H1 (cell line): Measurements from ENCODE around the gene C5orf46. TPM values are rescaled to one million over a fixed set of nuclear protein-coding genes. Genes with fewer than 3 reads are reported as not detected.

Experiments
- CTCF ChIA-PET: fragments of 300-600 bp; sonication (Branson Sonifier 250); formaldehyde crosslinking; loops from one replicate; lab custom pipeline; 2021; ENCODE audit not compliant: partially characterized antibody; lab: Charles Lee
- POLR2A ChIA-PET: fragments of 300-600 bp; sonication (Branson Sonifier 250); formaldehyde crosslinking; loops from one replicate; lab custom pipeline; 2021; ENCODE audit warnings: inconsistent platforms; ENCODE audit not compliant: partially characterized antibody; lab: Charles Lee
- DNase-seq, 2 experiments: peaks; one replicate each; pipeline versions ENCODE4 v3.0.0 to v3.0.0-alpha.2; 2010 to 2022; ENCODE audit warnings: low spot score in 2 of 2, low read depth in 1 of 2, mixed read lengths in 1 of 2
- FAIRE-seq: peaks from 2 replicates; lab custom pipeline; 2011; peaks lifted over from hg19 to GRCh38; lab: Jason Lieb, UNC
- H2AFZ ChIP-seq: 2 replicates; pipeline ENCODE4 v1.8.1; 2012; ENCODE audit warnings: low read length, inconsistent platforms
- H2AK5ac ChIP-seq: 2 replicates; pipeline ENCODE4 v1.6.1; 2013; ENCODE audit warnings: low read depth, low read length
- H2BK120ac ChIP-seq: replicated peaks from 2 replicates; pipeline ENCODE3; 2013; ENCODE audit warnings: low read depth, low read length, inconsistent platforms
- H2BK12ac ChIP-seq: 2 replicates; pipeline ENCODE4 v1.6.1; 2013; ENCODE audit warnings: low read depth, low read length
- H2BK15ac ChIP-seq: 2 replicates; pipeline ENCODE4 v1.6.1; 2013; ENCODE audit warnings: low read length
- H2BK20ac ChIP-seq: 2 replicates; pipeline ENCODE4 v1.6.1; 2013; ENCODE audit warnings: low read length
- H2BK5ac ChIP-seq: 2 replicates; pipeline ENCODE4 v1.6.1; 2013; ENCODE audit warnings: low read depth, low read length
- H3K14ac ChIP-seq: 2 replicates; pipeline ENCODE4 v1.6.1; 2013; ENCODE audit warnings: inconsistent platforms; ENCODE audit not compliant: insufficient read length
- H3K18ac ChIP-seq: 2 replicates; pipeline ENCODE4 v1.6.1; 2013; ENCODE audit warnings: low read length; ENCODE audit errors: extremely low read depth
- H3K23ac ChIP-seq: 2 replicates; pipeline ENCODE4 v1.6.1; 2013; ENCODE audit warnings: inconsistent platforms; ENCODE audit not compliant: insufficient read length
- H3K23me2 ChIP-seq: 2 replicates; pipeline ENCODE4 v1.6.1; 2013; ENCODE audit warnings: low read depth, low read length
- H3K27ac ChIP-seq: 2 replicates; pipeline ENCODE4 v1.6.1; 2011; ENCODE audit warnings: low read depth, low read length, inconsistent platforms
- H3K27me3 ChIP-seq, 4 experiments: replicated peaks in 1 of 4; 1 replicate in 1 of 4; 2 replicates in 3 of 4; pipeline versions ENCODE4 v1.6.1 to v1.8.1; 2011 to 2013; ENCODE audit warnings: low read length in 3 of 4, mild to moderate bottlenecking in 3 of 4, inconsistent platforms in 2 of 4, mixed read lengths in 2 of 4, moderate library complexity in 1 of 4; ENCODE audit not compliant: control insufficient read depth in 3 of 4, insufficient read depth in 3 of 4; ENCODE audit errors: extremely low read depth in 1 of 4
- H3K36me3 ChIP-seq, 4 experiments: 2 replicates each; pipeline versions ENCODE4 v1.6.1 to v1.8.1; 2011 to 2013; ENCODE audit warnings: mild to moderate bottlenecking in 4 of 4, low read length in 3 of 4, moderate library complexity in 2 of 4, control low read depth in 1 of 4, inconsistent platforms in 1 of 4; ENCODE audit not compliant: insufficient read depth in 4 of 4, control insufficient read depth in 2 of 4
- H3K4ac ChIP-seq: replicated peaks from 2 replicates; pipeline ENCODE3; 2013; ENCODE audit warnings: low read length, low read depth, mixed read lengths, inconsistent platforms; ENCODE audit not compliant: insufficient read length
- H3K4me1 ChIP-seq, 4 experiments: replicated peaks in 1 of 4; 1 replicate in 1 of 4; 2 replicates in 3 of 4; pipeline versions ENCODE4 v1.6.1 to v1.8.1; 2011 to 2013; ENCODE audit warnings: low read length in 3 of 4, inconsistent platforms in 2 of 4, mixed read lengths in 1 of 4; ENCODE audit not compliant: insufficient read depth in 4 of 4, control insufficient read depth in 3 of 4
- H3K4me2 ChIP-seq, 2 experiments: 2 replicates each; pipeline versions ENCODE4 v1.6.1 to v1.8.1; 2011 to 2013; ENCODE audit warnings: low read depth in 2 of 2, low read length in 2 of 2, control low read depth in 1 of 2, inconsistent platforms in 1 of 2, mild to moderate bottlenecking in 1 of 2; ENCODE audit not compliant: insufficient read depth in 1 of 2
- H3K4me3 ChIP-seq, 4 experiments: fragments of 200-600, 300-600 bp in 1 of 4; sonication (generic), shearing (Covaris generic), sonication (Bioruptor Twin) in 1 of 4; 2 replicates each; pipeline versions ENCODE4 v1.5.1 to v1.8.1; 2011 to 2016; ENCODE audit warnings: low read length in 4 of 4, low read depth in 3 of 4, control low read depth in 2 of 4, inconsistent platforms in 2 of 4, mild to moderate bottlenecking in 2 of 4, mixed read lengths in 1 of 4, moderate library complexity in 1 of 4; ENCODE audit not compliant: insufficient read depth in 2 of 4; ENCODE audit errors: extremely low read depth in 1 of 4
- H3K56ac ChIP-seq: replicated peaks from 2 replicates; pipeline ENCODE3; 2013; ENCODE audit warnings: low read depth, mild to moderate bottlenecking, mixed read lengths, low read length, inconsistent platforms; ENCODE audit not compliant: insufficient read length
- H3K79me1 ChIP-seq: 2 replicates; pipeline ENCODE4 v1.6.1; 2013; ENCODE audit warnings: low read depth, low read length, control low read depth
- H3K79me2 ChIP-seq, 2 experiments: 2 replicates each; pipeline versions ENCODE4 v1.6.1 to v1.8.1; 2012 to 2013; ENCODE audit warnings: low read length in 2 of 2, mild to moderate bottlenecking in 2 of 2, inconsistent platforms in 1 of 2; ENCODE audit not compliant: insufficient read depth in 2 of 2, control insufficient read depth in 1 of 2
- H3K9ac ChIP-seq, 4 experiments: replicated peaks in 1 of 4; 1 replicate in 1 of 4; 2 replicates in 3 of 4; pipeline versions ENCODE4 v1.6.1 to v1.8.1; 2011 to 2013; ENCODE audit warnings: low read depth in 3 of 4, low read length in 3 of 4, control low read depth in 2 of 4, mild to moderate bottlenecking in 2 of 4, moderate library complexity in 2 of 4, inconsistent platforms in 1 of 4; ENCODE audit errors: extremely low read depth in 1 of 4
- H3K9me3 ChIP-seq, 2 experiments: 2 replicates each; pipeline versions ENCODE4 v1.6.1 to v1.8.1; 2012 to 2013; ENCODE audit warnings: mild to moderate bottlenecking in 2 of 2, moderate library complexity in 2 of 2, control low read depth in 1 of 2, inconsistent platforms in 1 of 2, low read depth in 1 of 2, low read length in 1 of 2, mixed read lengths in 1 of 2; ENCODE audit not compliant: insufficient read depth in 2 of 2
- H4K20me1 ChIP-seq, 2 experiments: replicated peaks in 1 of 2; 2 replicates each; pipeline versions ENCODE3 to v1.8.1; 2011 to 2013; ENCODE audit warnings: inconsistent platforms in 2 of 2, low read length in 2 of 2, mild to moderate bottlenecking in 1 of 2; ENCODE audit not compliant: insufficient read depth in 2 of 2, control insufficient read depth in 1 of 2
- H4K5ac ChIP-seq: 2 replicates; pipeline ENCODE4 v1.6.1; 2013; ENCODE audit warnings: low read length, low read depth, mixed read lengths, inconsistent platforms; ENCODE audit not compliant: insufficient read length
- H4K8ac ChIP-seq: 2 replicates; pipeline ENCODE4 v1.8.0; 2013; ENCODE audit warnings: mild to moderate bottlenecking, moderate library complexity, low read length, inconsistent platforms; ENCODE audit not compliant: insufficient read depth; ENCODE audit errors: extremely low read depth
- H4K91ac ChIP-seq: replicated peaks from 2 replicates; pipeline ENCODE3; 2013; ENCODE audit warnings: low read length, mixed read lengths, inconsistent platforms; ENCODE audit not compliant: insufficient read length
- GABPA ChIP-seq: IDR thresholded peaks from 2 replicates; pipeline ENCODE4 v1.6.1; 2011; ENCODE audit warnings: mild to moderate bottlenecking, low read length, moderate library complexity, borderline replicate concordance; ENCODE audit not compliant: insufficient read depth
- WGBS, 2 experiments: shearing (Covaris generic) in 1 of 2; methylation state at CpG; one replicate each; pipeline versions ENCODE4 v1.1.6 to v1.1.7; 2013 to 2015; ENCODE audit warnings: low lambda C conversion rate in 2 of 2, mixed read lengths in 2 of 2, inconsistent platforms in 1 of 2, low coverage in 1 of 2, missing lambda C conversion rate in 1 of 2; ENCODE audit not compliant: insufficient replicate concordance in 2 of 2, insufficient coverage in 1 of 2, insufficient read length in 1 of 2; ENCODE audit errors: extremely low coverage in 1 of 2, missing lambda C conversion rate in 1 of 2; 5-methylcytosine and 5-hydroxymethylcytosine counted together
- polyA plus RNA-seq, 7 experiments: library from polyadenylated mRNA; depleted of rRNA in 3 of 7; stranded (reverse) in 5 of 7; unstranded in 2 of 7; fragments of >200 nt in 5 of 7; fragments of 200-250 nt in 2 of 7; gene quantifications; 1 replicate in 5 of 7; 2 replicates in 1 of 7; 4 replicates in 1 of 7; pipeline versions ENCODE4 v1.2.1 to v1.2.3, GENCODE V29; 2011 to 2013; ENCODE audit warnings: missing spikeins in 2 of 7, mixed read lengths in 2 of 7
- total RNA-seq: library from RNA; stranded (reverse); fragmentation: NEBNext Ultra II Directional; extraction: Animal tissue kit (Norgen Biotek cat#: 25700); gene quantifications from 2 replicates; pipeline ENCODE4 v1.2.1, GENCODE V29; 2021

Gene C5orf46
- total and polyA plus RNA-seq, 2 of the 8 experiments (the other 6 are each of a cell fraction or from before 2014, with no cell fraction given) = not detected

GRCh38 chr5:147845618-147846017, 60.7 kb downstream of the C5orf46 start:
- Histone ChIP-seq H4K5ac (no peak overlapping the region), H3K9me3 (no peaks in the 10 kb centered on the region), H3K36me3 (no peaks in the 10 kb centered on the region), H3K14ac (no peak overlapping the region), H2BK15ac (no peak overlapping the region), H3K4me3 (no peak overlapping the region), H3K23ac (no peak overlapping the region), H3K18ac (no peak overlapping the region), H4K20me1 (no peaks in the 10 kb centered on the region), H3K79me2 (no peaks in the 10 kb centered on the region), H3K79me1 (no peaks in the 10 kb centered on the region), H3K27me3 (no peaks in the 10 kb centered on the region), H3K4me1 (no peaks in the 10 kb centered on the region), H2AK5ac (no peak overlapping the region), H3K4me2 (no peak overlapping the region), H3K9ac (no peak overlapping the region), H2BK120ac (no peak overlapping the region), H3K4ac (no peak overlapping the region), H3K56ac (no peak overlapping the region), H4K91ac (no peak overlapping the region), H2BK20ac (no peak overlapping the region), H2AFZ (no peak overlapping the region), H3K23me2 (no peaks in the 10 kb centered on the region), H2BK5ac (no peak overlapping the region), H3K27ac (no peak overlapping the region), H2BK12ac (no peak overlapping the region), H4K8ac (no peak overlapping the region)
- no peak for DNase-seq
- ChIA-PET POLR2A (interaction anchor here (0.6 to 9.7 kb wide), 2 partner anchors 12 to 24 kb away, joined by 5 to 201 read pairs; no protein-coding TSS in a partner anchor), CTCF (interaction anchor here (1.5 to 2.8 kb wide), 3 partner anchors 11 to 885 kb away, joined by 3 to 19 read pairs (median 11); no protein-coding TSS in a partner anchor)
- 93% methylated on average over 4 of the region's 4 CpGs; no CpG with 5 or more reads in 1 of the 2 experiments for WGBS, 2 experiments
- no peak for TF ChIP-seq GABPA
- FAIRE-seq = no peak
